ENCODE results near the gene LRRC26. TPM values are rescaled to one million over a fixed set of nuclear protein-coding genes. Genes with fewer than 3 reads are reported as not detected.
A peak's percentile ranks its signal among the peaks of the same experiment; 100 is the strongest.

The LRRC26 gene
- total and polyA plus RNA-seq, 2 of the 13 experiments (the other 11 are each of a cell fraction or from before 2014, with no cell fraction given): not detected

GRCh38 chr9:137200311-137201204 lies 30.7 kb upstream of the LRRC26 start, which contains the start of gene TPRN (continued):
- no peak for TF ChIP-seq ZBTB40 (IDR thresholded peaks at IDR 0.05)
- TF ChIP-seq ZBTB40 (CRISPR knock-in tag; IDR thresholded peaks at IDR 0.05): peak; percentile 53; the same call in 1 of the 2 replicates
- TF ChIP-seq GATA4 (IDR thresholded peaks at IDR 0.05; ENCODE audit: borderline replicate concordance, low read depth): 0 out of 2 replicates have a peak, but pooled peaks have one; percentile 15
- peak; percentile 18; the same call in 1 of the 2 replicates for TF ChIP-seq CEBPG (CRISPR knock-in tag; IDR thresholded peaks at IDR 0.05)
- no peak for TF ChIP-seq PTBP1 (IDR thresholded peaks at IDR 0.05; ENCODE audit: low read depth, low read length, poor library complexity, severe bottlenecking)
- TF ChIP-seq NR3C1 (CRISPR knock-in tag; IDR thresholded peaks at IDR 0.05): no peak
- TF ChIP-seq DR1 (CRISPR knock-in tag; IDR thresholded peaks at IDR 0.05): peak; percentile 44
- no peak for TF ChIP-seq EHMT2 (IDR thresholded peaks at IDR 0.05; ENCODE audit: borderline replicate concordance, low read depth, low read length)
- TF ChIP-seq ELF4 (CRISPR knock-in tag; IDR thresholded peaks at IDR 0.05; ENCODE audit: borderline replicate concordance): peak; percentile 89; the same call in 1 of the 2 replicates
- TF ChIP-seq ZSCAN31 (CRISPR knock-in tag; IDR thresholded peaks at IDR 0.05; ENCODE audit: low read depth): peak; percentile 86
- TF ChIP-seq NFYC (CRISPR knock-in tag; IDR thresholded peaks at IDR 0.05): peak; percentile 95
- peak; percentile 70; the same call in 1 of the 2 replicates for TF ChIP-seq ZNF326 (CRISPR knock-in tag; IDR thresholded peaks at IDR 0.05; ENCODE audit: borderline replicate concordance)
- TF ChIP-seq ZNF546 (CRISPR knock-in tag; conservative IDR thresholded peaks at IDR 0.05): no peak
- no peak for TF ChIP-seq SOX6 (IDR thresholded peaks at IDR 0.05)
- TF ChIP-seq SOX6 (CRISPR knock-in tag; IDR thresholded peaks at IDR 0.05): peak; percentile 70; the same call in 1 of the 2 replicates
- 0 out of 2 replicates have a peak, but pooled peaks have one; percentile 18 for TF ChIP-seq HINFP (CRISPR knock-in tag; IDR thresholded peaks at IDR 0.05; ENCODE audit: low read depth)
- TF ChIP-seq ZNF777 (CRISPR knock-in tag; IDR thresholded peaks at IDR 0.05): peak; percentile 30; the same call in 1 of the 2 replicates
- no peak for TF ChIP-seq NFE2L2 (IDR thresholded peaks at IDR 0.05; ENCODE audit: low read length)
- TF ChIP-seq KDM6A (CRISPR knock-in tag; IDR thresholded peaks at IDR 0.05; ENCODE audit: low read depth): peak; percentile 61; the same call in 1 of the 2 replicates
- no peak for TF ChIP-seq ZNF75D (CRISPR knock-in tag; IDR thresholded peaks at IDR 0.05; ENCODE audit: borderline replicate concordance)

All from HepG2 (cell line).